HG03196 (cell line): ENCODE data around the gene ACTR5.

Experiments used
- ATAC-seq: cut with Tn5 transposase; IDR thresholded peaks from one replicate; pipeline ENCODE4 v1.9.1; 2021; ENCODE audit not compliant: unreplicated experiment

Gene ACTR5

DNA sequence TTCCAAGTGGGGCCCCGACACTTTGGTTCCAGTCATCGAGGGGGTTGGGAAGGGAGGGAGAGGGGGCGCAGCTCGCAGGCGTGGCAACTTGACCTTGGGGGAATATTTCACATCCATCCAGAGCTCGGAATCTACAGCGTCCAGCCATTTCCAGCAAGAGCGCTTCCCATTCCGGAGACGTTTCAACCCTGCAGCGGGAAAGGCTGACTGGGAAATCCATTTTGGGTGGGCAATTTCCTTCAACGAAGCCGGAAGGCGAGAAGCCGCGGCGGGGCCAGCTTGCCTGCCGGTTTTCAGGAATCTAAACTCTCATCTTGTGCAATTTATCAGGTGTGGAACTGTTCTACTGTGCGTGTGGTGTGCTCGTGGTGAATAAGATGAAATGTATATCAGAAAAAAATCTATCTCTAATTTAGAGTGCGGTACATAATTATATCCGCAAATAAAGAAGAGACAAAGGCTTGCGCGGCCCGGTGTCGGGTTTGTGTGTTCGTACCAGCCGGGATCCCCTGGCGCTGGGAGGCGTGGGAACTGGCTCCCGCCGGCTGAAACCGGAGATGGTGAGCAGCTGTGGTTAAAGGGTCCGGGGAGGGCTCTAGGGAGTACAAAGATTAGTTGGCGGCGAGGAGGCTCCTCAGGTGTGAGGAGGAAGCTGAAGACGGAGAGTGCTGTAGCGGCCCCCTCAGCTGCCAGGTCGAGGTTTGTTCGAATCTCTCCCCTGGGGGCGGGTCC is 19.2 kb upstream of the ACTR5 start:
- ATAC-seq, result no peak

DNA sequence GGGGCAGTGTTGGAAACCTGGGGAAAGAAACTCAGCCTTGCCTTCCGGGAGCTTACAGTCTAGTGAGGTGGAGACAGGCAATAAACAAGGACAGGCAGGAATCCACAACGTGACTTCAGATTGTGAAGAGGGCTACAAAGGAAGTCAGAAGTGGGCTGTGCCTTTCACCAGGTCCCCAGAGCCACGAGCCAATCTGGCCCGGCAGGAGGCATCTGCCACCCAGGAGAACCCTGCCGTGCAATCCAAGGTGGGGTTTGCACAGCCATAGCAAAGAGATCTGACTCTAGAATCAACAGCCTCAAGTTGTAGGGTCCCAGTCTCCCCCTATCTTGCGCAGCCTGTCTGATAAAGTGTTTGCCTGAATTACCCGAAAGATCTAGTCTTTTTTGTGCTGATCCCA is 18.5 kb upstream of the ACTR5 start:
- no peak for ATAC-seq

DNA sequence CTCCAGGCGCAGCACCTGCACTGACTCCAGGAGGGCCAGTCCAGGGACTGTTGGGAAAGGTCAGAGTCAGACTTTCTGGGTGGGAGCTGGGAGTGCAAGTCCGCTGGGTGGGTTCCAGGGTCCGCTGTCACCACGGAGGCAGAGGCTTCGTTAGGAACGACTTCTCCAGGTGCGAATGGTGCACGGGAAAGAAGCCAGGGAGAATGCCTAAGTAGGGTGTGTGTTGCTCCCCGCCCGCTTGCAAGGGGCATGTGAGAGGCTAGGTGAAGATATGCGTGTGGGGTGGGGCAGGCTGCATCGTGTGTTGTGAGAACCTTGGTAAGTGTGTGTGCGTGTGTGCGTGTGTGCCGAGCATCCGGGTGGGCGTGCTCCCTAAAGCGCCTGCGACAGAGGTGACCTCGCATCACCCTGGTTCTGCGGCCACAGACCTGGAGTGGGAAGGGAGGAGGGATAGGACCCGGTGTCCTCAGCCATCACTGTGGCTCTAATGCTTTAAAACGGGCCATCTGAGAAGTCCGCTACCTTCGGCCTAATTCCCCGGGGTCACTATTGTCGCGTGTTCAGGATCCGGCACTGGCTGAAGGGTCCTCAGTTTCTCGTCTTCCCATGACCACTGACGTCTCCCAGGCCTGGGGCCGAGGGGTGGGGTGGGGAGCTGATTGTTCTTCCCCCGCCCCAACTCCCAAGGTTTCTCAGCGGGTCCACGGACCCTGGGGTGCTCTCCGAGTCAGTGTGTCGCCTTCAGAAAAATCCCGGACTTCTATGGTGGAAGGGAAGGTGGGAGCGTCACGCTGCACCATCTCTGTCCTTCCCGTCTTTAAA is 17.9 kb upstream of the ACTR5 start:
- ATAC-seq, result no peak

- ATAC-seq, result no peak
Measured at GRCh38 chr20:38730989-38731737, 17.1 kb upstream of the ACTR5 start.

GRCh38 chr20:38731738-38732113 is 16.5 kb upstream of the ACTR5 start:
- ATAC-seq, result no peak

- no peak for ATAC-seq
Measured at GRCh38 chr20:38732981-38733380, 15.3 kb upstream of the ACTR5 start.

DNA sequence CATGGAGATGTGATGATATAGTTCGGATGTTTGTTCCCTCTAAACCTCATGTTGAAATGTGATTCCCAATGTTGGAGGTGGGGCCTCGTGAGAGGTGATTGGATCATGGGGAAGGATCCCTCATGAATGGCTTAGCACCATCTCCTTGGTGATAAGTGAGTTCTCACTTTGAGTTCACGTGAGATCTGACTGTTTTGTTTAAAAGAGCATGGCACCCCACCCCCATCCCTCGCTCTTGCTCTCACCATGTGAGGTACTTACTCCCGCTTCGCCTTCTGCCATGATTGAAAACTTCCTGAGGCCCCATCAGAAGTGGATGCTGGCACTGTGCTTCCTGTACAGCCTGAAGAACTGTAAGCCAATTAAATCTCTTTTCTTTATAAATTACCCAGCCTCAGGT is 13.1 kb upstream of the ACTR5 start:
- no peak for ATAC-seq

DNA sequence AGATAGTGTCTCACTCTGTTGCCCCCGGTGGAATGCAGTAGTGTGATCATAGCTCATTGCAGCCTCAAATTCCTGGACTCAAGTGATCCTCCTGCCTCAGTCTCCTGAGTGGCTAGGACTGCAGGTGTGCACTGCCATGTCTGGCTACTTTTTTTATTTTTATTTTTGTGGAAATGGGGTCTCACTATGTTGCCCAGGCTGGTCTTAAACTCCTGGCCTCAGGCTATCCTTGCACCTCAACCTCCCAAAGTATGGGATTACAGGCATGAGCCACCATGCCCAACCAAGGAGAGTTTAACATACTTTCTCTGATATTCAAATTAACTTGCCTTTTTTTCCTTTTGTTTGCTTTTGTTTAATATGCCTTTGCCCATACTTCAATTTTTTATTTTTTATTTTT is 10.4 kb upstream of the ACTR5 start:
- no peak for ATAC-seq

GRCh38 chr20:38745757-38746156 is 2.5 kb upstream of the ACTR5 start:
- ATAC-seq, result no peak

DNA sequence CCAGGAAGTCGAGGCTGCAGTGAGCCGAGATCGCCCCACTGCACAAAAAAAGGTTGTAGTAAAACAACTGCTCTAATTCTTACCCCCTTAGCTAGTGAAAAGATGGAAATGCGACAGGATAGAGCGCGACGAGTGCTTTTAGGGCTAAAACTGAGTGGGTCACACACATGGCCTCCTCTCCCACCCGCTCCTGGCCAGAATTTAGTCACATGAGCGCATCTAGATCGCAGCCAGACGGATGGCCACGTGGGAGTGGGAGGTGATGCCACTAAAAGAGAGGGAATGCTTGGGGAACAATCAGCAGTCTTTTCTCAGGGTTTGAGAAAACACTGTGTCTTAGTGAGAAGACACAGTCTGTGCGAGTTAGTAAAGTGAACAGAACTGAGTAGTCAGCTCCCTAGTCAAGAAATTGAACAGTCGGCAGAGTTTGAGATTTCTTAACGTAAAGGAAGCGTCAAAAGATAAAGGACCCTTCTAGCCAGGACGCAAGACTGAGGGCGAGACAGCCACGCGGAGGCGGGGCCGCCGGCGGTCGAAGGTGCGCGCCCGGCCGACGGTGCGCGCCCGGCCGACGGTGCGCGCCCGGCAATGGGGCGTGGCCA is 664 bp upstream of the ACTR5 start:
- no peak for ATAC-seq

DNA sequence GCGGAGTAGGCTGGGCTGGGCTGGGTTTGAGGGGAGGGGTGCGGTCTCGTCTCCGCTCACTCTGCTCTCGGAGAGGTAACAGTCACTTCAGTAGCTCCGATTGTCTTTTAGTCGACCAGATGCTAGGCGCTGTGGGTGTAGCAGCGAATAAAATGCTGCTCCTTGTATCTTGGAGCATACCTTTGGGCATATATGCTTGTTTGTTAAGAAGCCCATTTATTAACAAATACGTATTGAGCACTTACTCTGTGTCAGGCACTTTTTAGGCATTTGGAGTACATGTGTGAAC is 545 bp downstream of the ACTR5 start:
- peak; percentile 9 for ATAC-seq

DNA sequence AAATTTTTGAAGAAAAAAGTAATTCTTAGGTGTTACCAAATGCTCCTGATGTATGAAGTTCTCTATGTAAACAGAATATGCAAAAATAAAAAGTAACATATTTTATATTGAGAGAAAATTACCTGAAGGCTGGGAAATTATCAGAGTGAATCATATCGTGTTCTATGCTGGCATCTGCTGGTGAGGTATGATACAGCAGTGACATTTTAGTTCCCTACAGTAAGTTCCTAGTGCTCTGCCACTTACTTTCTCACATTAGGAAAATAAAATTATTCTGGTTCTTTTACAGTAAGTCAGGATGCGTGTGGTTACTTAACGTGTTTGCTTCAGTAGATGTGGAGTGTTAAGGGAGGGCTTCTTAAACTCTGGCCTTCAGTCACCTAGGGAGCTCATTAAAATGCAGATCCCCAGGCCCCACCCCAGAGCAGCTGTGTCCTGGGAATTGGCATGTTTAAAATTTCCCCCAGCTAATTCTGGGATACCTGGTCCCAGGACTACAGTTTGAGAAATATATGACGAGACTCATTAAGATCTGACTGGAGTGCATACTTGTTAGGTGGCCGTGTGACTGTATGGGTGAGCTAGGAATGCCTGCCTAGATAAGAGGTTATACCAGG is 3.2 kb downstream of the ACTR5 start:
- ATAC-seq, result no peak

DNA sequence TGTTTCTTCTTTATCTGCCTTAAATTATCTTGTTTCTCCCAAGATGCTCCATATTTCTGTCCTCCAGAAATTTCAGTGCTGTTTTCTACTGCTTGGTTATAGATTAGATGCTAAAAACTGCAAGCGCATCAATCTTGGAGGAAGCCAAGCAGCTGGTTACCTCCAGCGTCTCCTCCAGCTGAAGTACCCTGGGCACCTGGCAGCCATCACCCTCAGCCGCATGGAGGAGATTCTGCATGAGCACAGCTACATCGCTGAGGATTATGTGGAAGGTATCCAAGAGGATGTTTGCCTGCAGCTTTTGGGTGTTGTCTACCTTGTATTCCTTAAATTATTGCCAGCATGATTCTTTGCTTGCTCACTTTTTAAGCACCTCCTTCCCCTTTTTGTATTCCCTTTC is 3.8 kb downstream of the ACTR5 start:
- ATAC-seq, result no peak

GRCh38 chr20:38754924-38755323 is 6.7 kb downstream of the ACTR5 start:
- no peak for ATAC-seq

DNA sequence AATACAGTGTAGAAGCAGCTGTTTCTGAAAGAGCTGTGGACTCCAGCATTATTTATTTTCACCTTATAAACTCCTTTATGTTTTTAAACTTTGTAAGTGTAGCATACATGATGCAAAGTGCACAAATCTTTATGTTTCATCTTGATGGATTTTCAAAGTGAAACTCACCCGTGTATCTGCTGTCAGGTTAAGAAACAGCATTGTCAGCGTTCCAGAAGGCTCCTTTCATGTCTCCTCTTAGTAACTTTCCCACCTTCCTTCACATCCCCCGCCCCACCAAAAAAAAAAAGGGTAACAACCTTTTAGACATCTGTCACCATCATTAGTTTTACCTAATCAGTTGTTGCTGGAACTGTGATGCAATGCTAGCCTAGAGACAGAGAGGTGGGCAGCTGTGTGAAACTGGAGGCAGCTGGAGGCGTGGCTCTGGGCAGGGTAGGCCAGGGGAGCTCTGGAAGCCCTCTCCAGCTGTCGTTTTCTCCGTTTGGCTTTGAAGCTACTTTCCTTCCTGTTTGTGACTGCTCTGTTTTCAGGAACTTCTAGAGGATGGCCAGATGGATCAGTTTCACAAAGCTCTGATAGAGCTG is 7.2 kb downstream of the ACTR5 start:
- no peak for ATAC-seq

- no peak for ATAC-seq
Measured at GRCh38 chr20:38757145-38757775, 9.0 kb downstream of the ACTR5 start.

- ATAC-seq, result no peak
Measured at GRCh38 chr20:38759106-38759505, 10.8 kb downstream of the ACTR5 start.

DNA sequence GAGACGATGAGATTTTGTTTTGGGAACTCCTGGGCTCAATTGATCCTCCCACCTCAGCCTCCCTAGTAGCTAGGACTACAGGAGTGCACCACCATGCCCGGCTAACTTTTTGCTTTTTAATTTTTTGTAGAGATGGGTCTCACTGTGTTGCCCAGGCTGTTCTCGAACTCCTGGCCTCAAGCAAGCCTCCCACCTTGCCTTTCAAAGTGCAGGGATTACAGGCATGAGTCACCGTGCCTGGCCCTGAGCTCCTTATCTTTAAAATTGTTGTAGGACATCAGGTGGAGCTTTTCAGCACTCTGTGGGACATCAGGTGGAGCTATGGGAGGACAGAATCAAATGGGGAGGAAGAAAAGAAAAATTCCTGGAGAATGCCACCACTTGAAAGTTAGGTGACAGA is 12.7 kb downstream of the ACTR5 start:
- no peak for ATAC-seq

DNA sequence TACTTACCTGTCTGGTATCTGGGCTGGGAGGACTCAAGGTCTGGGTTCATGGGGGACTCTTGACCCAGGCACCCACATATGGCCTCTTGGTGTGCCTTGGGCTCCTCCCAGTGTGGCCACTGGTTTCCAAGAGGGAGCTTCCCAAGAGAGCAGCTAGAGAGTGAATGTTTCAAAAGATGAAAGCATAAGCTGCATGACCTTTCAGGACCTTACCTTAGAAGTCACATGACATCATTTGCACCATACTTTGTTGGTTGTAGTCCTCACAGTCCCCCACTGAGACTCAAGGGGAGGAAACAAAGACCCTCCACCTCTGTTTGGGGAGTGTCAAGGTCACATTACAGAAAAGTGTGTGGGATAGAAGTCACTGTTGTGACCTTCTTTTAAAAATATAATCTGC is 13.9 kb downstream of the ACTR5 start:
- no peak for ATAC-seq

- no peak for ATAC-seq
Measured at GRCh38 chr20:38763616-38764015, 15.4 kb downstream of the ACTR5 start.
